HepG2 (cell line): Measurements from ENCODE around the gene AIP. TPM values are rescaled to one million over a fixed set of nuclear protein-coding genes. Genes with fewer than 3 reads are reported as not detected.
A peak's percentile ranks its signal among the peaks of the same experiment; 100 is the strongest.

ENCODE experiments used
- ESRRA ChIP-seq: sonication (generic); formaldehyde crosslinking; IDR thresholded peaks from 2 replicates; pipeline ENCODE4 v1.5.1; 2020; ENCODE audit warnings: mild to moderate bottlenecking, low read depth, missing genetic modification reagents
- FOXP1 ChIP-seq, 2 experiments: fragments of 450-650 bp in 1 of 2; IDR thresholded peaks; 2 replicates each; pipeline ENCODE4 v1.6.1; 2017 to 2018; ENCODE audit warnings: antibody characterized with exemption in 1 of 2
- KLF15 ChIP-seq: sonication (generic); formaldehyde crosslinking; IDR thresholded peaks from 2 replicates; pipeline ENCODE4 v1.8.1; 2023; ENCODE audit warnings: borderline replicate concordance, mild to moderate bottlenecking, inconsistent platforms, missing genetic modification reagents, mixed read lengths
- MBNL3 ChIP-seq: fragments of 250-450 bp; sonication (Bioruptor Pico); conservative IDR thresholded peaks from 2 replicates; pipeline ENCODE4 v1.8.0; 2022; ENCODE audit warnings: mild to moderate bottlenecking, inconsistent platforms
- MTF1 ChIP-seq: sonication (generic); formaldehyde crosslinking; IDR thresholded peaks from 2 replicates; pipeline ENCODE4 v1.5.0; 2020; ENCODE audit warnings: missing genetic modification reagents
- MXD3 ChIP-seq: IDR thresholded peaks from 2 replicates; pipeline ENCODE4 v1.6.1; 2016; ENCODE audit warnings: mild to moderate bottlenecking, missing biosample characterization, missing genetic modification reagents
- MYNN ChIP-seq: sonication (generic); formaldehyde crosslinking; IDR thresholded peaks from 2 replicates; pipeline ENCODE4 v1.4.0; 2020; ENCODE audit warnings: mild to moderate bottlenecking, low read depth, missing genetic modification reagents
- NCOR1 ChIP-seq: fragments of 200-600 bp; sonication (generic); IDR thresholded peaks from 2 replicates; pipeline ENCODE4 v1.7.0; 2017; ENCODE audit warnings: antibody characterized with exemption, low read length, borderline replicate concordance
- PREB ChIP-seq: sonication (generic); formaldehyde crosslinking; IDR thresholded peaks from 2 replicates; pipeline ENCODE4 v1.4.0; 2020; ENCODE audit warnings: missing genetic modification reagents
- SMAD1 ChIP-seq: sonication (generic); formaldehyde crosslinking; IDR thresholded peaks from 2 replicates; pipeline ENCODE4 v1.4.0; 2020; ENCODE audit warnings: missing genetic modification reagents, low read depth, mild to moderate bottlenecking, borderline replicate concordance
- SMARCE1 ChIP-seq: fragments of 450-650 bp; IDR thresholded peaks from 2 replicates; pipeline ENCODE4 v1.6.1; 2017; ENCODE audit warnings: borderline replicate concordance
- SRY ChIP-seq: sonication (generic); formaldehyde crosslinking; IDR thresholded peaks from 2 replicates; pipeline ENCODE4 v1.8.0; 2022; ENCODE audit warnings: mild to moderate bottlenecking, missing genetic modification reagents
- ZBTB1 ChIP-seq: sonication (generic); formaldehyde crosslinking; IDR thresholded peaks from 2 replicates; pipeline ENCODE4 v1.4.0; 2020; ENCODE audit warnings: missing genetic modification reagents, borderline replicate concordance
- ZBTB3 ChIP-seq: sonication (generic); formaldehyde crosslinking; IDR thresholded peaks from 2 replicates; pipeline ENCODE4 v1.4.0; 2020; ENCODE audit warnings: low read depth, mild to moderate bottlenecking, moderate library complexity, missing genetic modification reagents, borderline replicate concordance
- ZFP1 ChIP-seq: IDR thresholded peaks from 2 replicates; pipeline ENCODE4 v1.6.1; 2016
- ZNF224 ChIP-seq: sonication (generic); formaldehyde crosslinking; IDR thresholded peaks from 2 replicates; pipeline ENCODE4 v1.5.0; 2020; ENCODE audit warnings: mild to moderate bottlenecking, missing genetic modification reagents
- ZNF451 ChIP-seq: sonication (generic); formaldehyde crosslinking; IDR thresholded peaks from 2 replicates; pipeline ENCODE4 v1.5.0; 2020; ENCODE audit warnings: mild to moderate bottlenecking, missing genetic modification reagents
- ZNF543 ChIP-seq: sonication (generic); formaldehyde crosslinking; IDR thresholded peaks from 2 replicates; pipeline ENCODE4 v1.4.0; 2020; ENCODE audit warnings: mild to moderate bottlenecking, missing genetic modification reagents
- ZNF549 ChIP-seq: sonication (generic); formaldehyde crosslinking; IDR thresholded peaks from 2 replicates; pipeline ENCODE4 v1.5.0; 2020; ENCODE audit warnings: missing genetic modification reagents
- ZNF550 ChIP-seq: sonication (generic); formaldehyde crosslinking; IDR thresholded peaks from 2 replicates; pipeline ENCODE4 v1.4.0; 2020; ENCODE audit warnings: mild to moderate bottlenecking, missing genetic modification reagents, borderline replicate concordance
- ZNF609 ChIP-seq: sonication (generic); formaldehyde crosslinking; IDR thresholded peaks from 2 replicates; pipeline ENCODE4 v1.4.0; 2020; ENCODE audit warnings: mild to moderate bottlenecking, missing genetic modification reagents, borderline replicate concordance
- ZNF660 ChIP-seq: sonication (generic); formaldehyde crosslinking; IDR thresholded peaks from 2 replicates; pipeline ENCODE4 v1.5.1; 2020; ENCODE audit warnings: mild to moderate bottlenecking, low read depth, missing genetic modification reagents, borderline replicate concordance
- ZNF703 ChIP-seq: sonication (generic); formaldehyde crosslinking; IDR thresholded peaks from 2 replicates; pipeline ENCODE4 v1.5.1; 2020; ENCODE audit warnings: missing genetic modification reagents, mild to moderate bottlenecking, moderate library complexity, borderline replicate concordance
- ZNF879 ChIP-seq: sonication (generic); formaldehyde crosslinking; IDR thresholded peaks from 2 replicates; pipeline ENCODE4 v1.8.1; 2023; ENCODE audit warnings: missing genetic modification reagents
- polyA plus RNA-seq, 8 experiments: library from polyadenylated mRNA; depleted of rRNA in 3 of 8; stranded (reverse) in 7 of 8; unstranded in 1 of 8; fragments of >200 nt; fragmentation: Illumina TruSeq in 4 of 8; extraction: Trizol in 4 of 8; gene quantifications; 2 replicates each; pipeline versions ENCODE4 v1.2.1 to v1.2.3, GENCODE V29; 2011 to 2016; ENCODE audit warnings: low read depth in 4 of 8, missing spikeins in 1 of 8, mixed read lengths in 1 of 8; ENCODE audit not compliant: insufficient read depth in 1 of 8
- total RNA-seq, 5 experiments: library from RNA; depleted of rRNA; stranded (reverse); fragments of >200 nt; fragmentation: Illumina TruSeq; extraction: Trizol; gene quantifications; 2 replicates each; pipeline ENCODE4 v1.2.3, GENCODE V29; 2016; ENCODE audit warnings: low read depth in 1 of 5

AIP gene
- total and polyA plus RNA-seq, 2 of the 13 experiments (the other 11 are each of a cell fraction or from before 2014, with no cell fraction given), result 51.8 to 110 TPM

- TF ChIP-seq ZBTB1 (CRISPR knock-in tag) (no peak), ZNF224 (CRISPR knock-in tag) (no peak), SMARCE1 (no peak), ZFP1 (no peak), NCOR1 (no peak), PREB (CRISPR knock-in tag) (no peak), ZNF451 (CRISPR knock-in tag) (no peak; the same call in 1 of the 2 replicates), FOXP1 (IDR thresholded peaks at IDR 0.05) (no peak), FOXP1 (CRISPR knock-in tag; IDR thresholded peaks at IDR 0.05) (no peak), MBNL3 (CRISPR knock-in tag) (no peak), ZBTB3 (no peak), ZNF543 (CRISPR knock-in tag) (no peak; the same call in 1 of the 2 replicates), MYNN (no peak), ESRRA (no peak; the same call in 1 of the 2 replicates), SRY (peak; percentile 69; the same call in 1 of the 2 replicates), ZNF609 (CRISPR knock-in tag) (0 out of 2 replicates have a peak, but pooled peaks have one; percentile 20), ZNF549 (CRISPR knock-in tag) (no peak), MTF1 (no peak), ZNF879 (CRISPR knock-in tag) (no peak; the same call in 1 of the 2 replicates), ZNF660 (CRISPR knock-in tag) (no peak), ZNF550 (no peak), MXD3 (CRISPR knock-in tag) (0 out of 2 replicates have a peak, but pooled peaks have one; percentile 34), ZNF703 (CRISPR knock-in tag) (no peak), KLF15 (CRISPR knock-in tag) (no peak; the same call in 1 of the 2 replicates), SMAD1 (no peak; the same call in 1 of the 2 replicates)
These were observed 13.9 kb upstream of the AIP start, which contains the start of gene TMEM134 (continued) for GRCh38 chr11:67468759-67469507.
